Loucy (cell line): ENCODE data around the gene BLOC1S3.

Experiments used
- H2AFZ ChIP-seq: fragments of 200-600 bp; sonication (generic); 2 replicates; pipeline ENCODE4 v1.6.0; 2016; ENCODE audit warnings: antibody characterized with exemption, mild to moderate bottlenecking, low read length, moderate library complexity
- H3F3A ChIP-seq: fragments of 200-600 bp; 2 replicates; pipeline ENCODE4 v1.6.0; 2016; ENCODE audit warnings: antibody characterized with exemption, low read depth, mild to moderate bottlenecking
- H3K27me3 ChIP-seq: fragments of 200-600 bp; sonication (generic); 2 replicates; pipeline ENCODE4 v1.6.1; 2014; ENCODE audit warnings: low read length, mild to moderate bottlenecking; ENCODE audit not compliant: insufficient read depth, poor library complexity, severe bottlenecking
- H3K36me3 ChIP-seq: fragments of 200-600 bp; sonication (generic); 2 replicates; pipeline ENCODE4 v1.6.1; 2016; ENCODE audit warnings: low read length; ENCODE audit not compliant: insufficient read depth
- H3K4me1 ChIP-seq: fragments of 200-600 bp; sonication (generic); 2 replicates; pipeline ENCODE4 v1.5.1; 2014; ENCODE audit warnings: low read length, mild to moderate bottlenecking; ENCODE audit not compliant: insufficient read depth, poor library complexity, severe bottlenecking
- H3K4me2 ChIP-seq: fragments of 200-600 bp; sonication (generic); 2 replicates; pipeline ENCODE4 v1.6.0; 2014; ENCODE audit warnings: antibody characterized with exemption, low read length, low read depth, mild to moderate bottlenecking; ENCODE audit not compliant: poor library complexity, severe bottlenecking
- H3K4me3 ChIP-seq: fragments of 200-600 bp; sonication (generic); 2 replicates; pipeline ENCODE4 v1.5.1; 2014; ENCODE audit warnings: low read length, mild to moderate bottlenecking, mixed read lengths; ENCODE audit not compliant: poor library complexity, severe bottlenecking
- H3K79me2 ChIP-seq: fragments of 200-600 bp; sonication (generic); 2 replicates; pipeline ENCODE4 v1.6.1; 2014; ENCODE audit warnings: low read length; ENCODE audit not compliant: insufficient read depth
- H3K9ac ChIP-seq: fragments of 200-600 bp; sonication (generic); 2 replicates; pipeline ENCODE4 v1.6.0; 2014; ENCODE audit warnings: mild to moderate bottlenecking, low read depth, low read length, moderate library complexity; ENCODE audit not compliant: poor library complexity, severe bottlenecking
- H3K9me2 ChIP-seq: fragments of 200-600 bp; sonication (generic); replicated peaks from 2 replicates; pipeline ENCODE4 v1.6.1; 2016; ENCODE audit warnings: low read depth, low read length, mixed read lengths
- H3K9me3 ChIP-seq: fragments of 200-600 bp; sonication (generic); 2 replicates; pipeline ENCODE4 v1.6.1; 2014; ENCODE audit warnings: mild to moderate bottlenecking, antibody characterized with exemption, low read length, low read depth; ENCODE audit not compliant: insufficient read depth
- H4K20me1 ChIP-seq: fragments of 200-600 bp; sonication (generic); 2 replicates; pipeline ENCODE4 v1.6.0; 2014; ENCODE audit warnings: antibody characterized with exemption, low read length, mild to moderate bottlenecking; ENCODE audit not compliant: insufficient read depth, poor library complexity, severe bottlenecking
- EZH2phosphoT487 ChIP-seq: fragments of 200-600 bp; IDR thresholded peaks from 2 replicates; pipeline ENCODE4 v1.6.1; 2018; ENCODE audit warnings: antibody characterized with exemption, mild to moderate bottlenecking, moderate library complexity, borderline replicate concordance
- TF ChIP-seq, protein P1 (sequence below): fragments of 200-600 bp; sonication (generic); conservative IDR thresholded peaks from 2 replicates; pipeline ENCODE4 v1.5.1; 2014; ENCODE audit warnings: mild to moderate bottlenecking, antibody characterized with exemption, low read length

BLOC1S3 gene

DNA sequence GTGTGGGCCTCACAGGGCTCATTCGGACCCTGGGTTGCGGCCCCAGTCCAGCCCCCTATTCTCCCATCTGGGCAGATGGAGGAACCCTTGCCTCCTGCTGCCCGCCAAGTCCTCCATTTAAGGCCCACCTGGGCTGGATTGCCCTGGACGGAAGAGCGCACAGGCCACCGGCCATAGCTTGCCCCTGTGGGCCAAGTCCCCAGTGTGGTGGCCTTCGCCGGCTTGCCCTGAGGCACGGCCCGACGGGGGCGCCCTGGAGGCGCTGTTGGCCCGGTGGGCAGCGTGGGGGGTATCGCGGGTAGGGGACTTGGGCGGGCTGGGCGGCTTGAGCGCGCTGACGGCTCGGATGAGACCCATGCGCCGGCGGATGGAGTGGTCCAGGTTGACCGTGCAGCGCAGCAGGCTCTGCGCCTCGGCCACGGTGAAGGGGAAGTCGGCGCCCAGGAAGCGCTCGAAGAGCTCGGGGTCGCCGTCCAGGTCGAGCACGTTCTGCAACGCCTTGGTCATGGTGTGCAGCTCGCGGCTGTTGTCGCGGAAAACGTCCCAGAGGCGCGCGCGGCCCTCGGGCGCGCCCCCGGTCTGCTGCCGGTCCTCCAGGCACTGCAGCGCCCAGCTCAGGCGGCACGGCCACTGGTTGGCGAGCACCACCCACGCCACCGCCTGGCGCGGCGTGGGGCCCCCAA lies 26.6 kb upstream of the BLOC1S3 start:
- Histone ChIP-seq H3K36me3 (no peaks in the 10 kb centered on the region), H3K9ac (no peak overlapping the region), H4K20me1 (no peaks in the 10 kb centered on the region), H3K79me2 (no peaks in the 10 kb centered on the region), H3K9me2 (no peaks in the 10 kb centered on the region), H3K4me1 (no peaks in the 10 kb centered on the region), H3K27me3 (no peaks in the 10 kb centered on the region), H3K9me3 (no peaks in the 10 kb centered on the region), H2AFZ (no peak overlapping the region), H3K4me3 (no peak overlapping the region), H3K4me2 (no peak overlapping the region), H3F3A (no peaks in the 10 kb centered on the region)
- no peak for TF ChIP-seq EZH2phosphoT487
- TF ChIP-seq, protein P1, sequence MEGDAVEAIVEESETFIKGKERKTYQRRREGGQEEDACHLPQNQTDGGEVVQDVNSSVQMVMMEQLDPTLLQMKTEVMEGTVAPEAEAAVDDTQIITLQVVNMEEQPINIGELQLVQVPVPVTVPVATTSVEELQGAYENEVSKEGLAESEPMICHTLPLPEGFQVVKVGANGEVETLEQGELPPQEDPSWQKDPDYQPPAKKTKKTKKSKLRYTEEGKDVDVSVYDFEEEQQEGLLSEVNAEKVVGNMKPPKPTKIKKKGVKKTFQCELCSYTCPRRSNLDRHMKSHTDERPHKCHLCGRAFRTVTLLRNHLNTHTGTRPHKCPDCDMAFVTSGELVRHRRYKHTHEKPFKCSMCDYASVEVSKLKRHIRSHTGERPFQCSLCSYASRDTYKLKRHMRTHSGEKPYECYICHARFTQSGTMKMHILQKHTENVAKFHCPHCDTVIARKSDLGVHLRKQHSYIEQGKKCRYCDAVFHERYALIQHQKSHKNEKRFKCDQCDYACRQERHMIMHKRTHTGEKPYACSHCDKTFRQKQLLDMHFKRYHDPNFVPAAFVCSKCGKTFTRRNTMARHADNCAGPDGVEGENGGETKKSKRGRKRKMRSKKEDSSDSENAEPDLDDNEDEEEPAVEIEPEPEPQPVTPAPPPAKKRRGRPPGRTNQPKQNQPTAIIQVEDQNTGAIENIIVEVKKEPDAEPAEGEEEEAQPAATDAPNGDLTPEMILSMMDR, result no peak

GRCh38 chr19:45152504-45153338 lies 25.9 kb upstream of the BLOC1S3 start:
- H2AFZ ChIP-seq, result no peak overlapping the region

GRCh38 chr19:45153339-45154063 lies 25.1 kb upstream of the BLOC1S3 start:
- H3K4me3 ChIP-seq, result no peak overlapping the region
- H3K4me2 ChIP-seq, result no peak overlapping the region
- no peaks in the 10 kb centered on the region for H3K27me3 ChIP-seq
- TF ChIP-seq EZH2phosphoT487, result no peak
- TF ChIP-seq, protein P1, result no peak
- no peaks in the 10 kb centered on the region for H3K79me2 ChIP-seq
- H3K36me3 ChIP-seq, result no peaks in the 10 kb centered on the region
- no peaks in the 10 kb centered on the region for H4K20me1 ChIP-seq
- H3K4me1 ChIP-seq, result no peaks in the 10 kb centered on the region
- H3F3A ChIP-seq, result no peaks in the 10 kb centered on the region
- no peak overlapping the region for H3K9ac ChIP-seq
- H3K9me2 ChIP-seq, result no peaks in the 10 kb centered on the region
- H2AFZ ChIP-seq, result no peak overlapping the region
- no peaks in the 10 kb centered on the region for H3K9me3 ChIP-seq

More at GRCh38 chr19:45152504-45153338, 25.9 kb upstream of the BLOC1S3 start:
- Histone ChIP-seq H3K27me3 (no peaks in the 10 kb centered on the region), H3F3A (no peaks in the 10 kb centered on the region), H3K9me2 (no peaks in the 10 kb centered on the region), H3K4me3 (no peak overlapping the region), H3K4me1 (no peaks in the 10 kb centered on the region), H3K79me2 (no peaks in the 10 kb centered on the region), H4K20me1 (no peaks in the 10 kb centered on the region), H3K9me3 (no peaks in the 10 kb centered on the region), H3K9ac (no peak overlapping the region), H3K4me2 (no peak overlapping the region), H3K36me3 (no peaks in the 10 kb centered on the region)
- TF ChIP-seq, protein P1, result no peak
- TF ChIP-seq EZH2phosphoT487, result no peak
